ENCODE measurements around the gene PTK6. TPM values are rescaled to one million over a fixed set of nuclear protein-coding genes. Genes with fewer than 3 reads are reported as not detected.
"Not testable (repeated sequence)": the region's sequence is repeated elsewhere in the genome, so short reads cannot be mapped to it uniquely, and the experiment has no call there.

PTK6 gene
- total and polyA plus RNA-seq, 4 experiments from 2014 or later: 0.31 to 0.59 TPM; not detected in 2

GRCh38 chr20:63559485-63560332 lies 22.5 kb upstream of the PTK6 start:
- H3K4me1 ChIP-seq (ENCODE audit: insufficient read depth, low read length); H3K27ac Mint-ChIP-seq; H3K4me1 Mint-ChIP-seq; H3K27me3 ChIP-seq (ENCODE audit: insufficient read depth, low read length); H3K27ac ChIP-seq (ENCODE audit: low read depth, low read length); H3K27me3 Mint-ChIP-seq; H3K9me3 ChIP-seq (ENCODE audit: control insufficient read depth in 1 of 2, low read length in 2 of 2); H3K36me3 Mint-ChIP-seq; POLR2A ChIA-PET (ENCODE audit: partially characterized antibody); H3K9me3 Mint-ChIP-seq; H3K4me3 ChIP-seq (ENCODE audit: low read length in 2 of 2); CTCF ChIA-PET (ENCODE audit: partially characterized antibody); intact Hi-C loops (cut with micrococcal nuclease); H3K4me3 Mint-ChIP-seq: not testable (repeated sequence)
- H3K36me3 ChIP-seq (ENCODE audit: insufficient read depth, low read length): peaks cover 15% of the 10 kb centered on the region
- DNase-seq: peak in 3 of 5 donors; percentile 41 to 87 (median 45)

DNA sequence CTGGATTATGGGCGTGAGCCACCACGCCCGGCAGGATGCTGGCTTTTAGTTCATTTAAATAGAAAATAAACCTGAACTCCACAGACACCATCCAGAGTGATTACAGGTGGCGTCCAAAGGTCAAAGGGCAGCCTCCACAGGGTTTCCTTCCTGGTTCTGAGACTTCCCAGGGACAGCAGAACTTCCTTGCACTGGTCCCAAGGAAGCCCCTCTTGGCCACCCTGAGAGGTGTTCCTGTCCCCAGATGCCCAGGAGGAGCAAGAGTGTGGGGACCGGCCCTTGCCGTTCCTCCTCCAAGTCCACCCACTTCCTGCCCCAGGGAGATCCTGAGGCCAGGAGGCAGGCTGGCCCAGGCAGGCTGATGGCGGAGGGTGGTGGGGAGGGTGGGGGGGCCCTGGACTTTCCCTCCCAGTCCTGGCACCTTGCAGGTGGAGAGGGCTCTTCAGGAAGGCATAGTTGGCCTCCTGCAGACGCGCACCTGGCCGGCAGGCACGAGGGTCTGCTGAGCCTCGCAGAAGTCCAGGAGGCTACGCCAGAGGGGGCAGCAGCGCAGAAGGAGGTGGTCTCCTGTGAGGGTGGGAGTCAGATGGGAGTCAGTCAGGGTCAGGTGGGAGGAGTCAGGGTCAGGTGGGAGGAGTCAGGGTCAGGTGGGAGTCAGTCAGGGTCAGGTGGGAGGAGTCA lies 21.8 kb upstream of the PTK6 start:
- CTCF ChIA-PET (ENCODE audit: partially characterized antibody): no interaction called here

GRCh38 chr20:63557481-63557891 lies 20.3 kb upstream of the PTK6 start:
- Histone ChIP-seq H3K36me3 (ENCODE audit: insufficient read depth, low read length) (peaks cover 15% of the 10 kb centered on the region), H3K27ac (ENCODE audit: low read depth, low read length) (no peak overlapping the region), H3K4me3 (ENCODE audit: low read length in 2 of 2) (no peak overlapping the region), H3K27me3 (ENCODE audit: insufficient read depth, low read length) (no peaks in the 10 kb centered on the region), H3K9me3 (ENCODE audit: control insufficient read depth in 1 of 2, low read length in 2 of 2) (no peaks in the 10 kb centered on the region), H3K4me1 (ENCODE audit: insufficient read depth, low read length) (peaks cover 15% of the 10 kb centered on the region)
- no peak for DNase-seq
- Mint-ChIP-seq H3K27me3 (peaks cover 0 to 3% of the 10 kb centered on the region in 2 donors), H3K27ac (peak overlapping the region in 2 of 7 donors; percentile 18 to 73), H3K4me1 (peaks cover 4 to 15% (median 8%) of the 10 kb centered on the region in 4 donors), H3K4me3 (peak overlapping the region in 2 of 8 donors; percentile 42 to 59), H3K36me3 (peaks cover 4 to 5% of the 10 kb centered on the region in 2 donors), H3K9me3 (no peaks in the 10 kb centered on the region)
- ChIA-PET POLR2A (ENCODE audit: partially characterized antibody) (interaction anchor here (1.1 to 1.3 kb wide), 2 partner anchors 10 to 20 kb away, joined by 5 to 6 read pairs; partner anchors contain the start of gene PTK6), CTCF (ENCODE audit: partially characterized antibody) (no interaction called here)
- intact Hi-C loops (cut with micrococcal nuclease): no loop called here

More for the DNA sequence above, 21.8 kb upstream of the PTK6 start:
- Mint-ChIP-seq H3K4me1 (peaks cover 0 to 7% (median 0%) of the 10 kb centered on the region in 4 donors), H3K27me3 (no peaks in the 10 kb centered on the region), H3K4me3 (peak overlapping the region in 1 of 8 donors; percentile 76), H3K27ac (peak overlapping the region in 1 of 7 donors; percentile 52), H3K9me3 (no peaks in the 10 kb centered on the region), H3K36me3 (peaks cover 4 to 5% of the 10 kb centered on the region in 2 donors)
- H3K4me3 ChIP-seq (ENCODE audit: low read length in 2 of 2): no peak overlapping the region
- H3K36me3 ChIP-seq (ENCODE audit: insufficient read depth, low read length): peaks cover 15% of the 10 kb centered on the region
- POLR2A ChIA-PET (ENCODE audit: partially characterized antibody): no interaction called here
- H3K27me3 ChIP-seq (ENCODE audit: insufficient read depth, low read length): no peaks in the 10 kb centered on the region
- no peak for DNase-seq
- H3K9me3 ChIP-seq (ENCODE audit: control insufficient read depth in 1 of 2, low read length in 2 of 2): no peaks in the 10 kb centered on the region
- intact Hi-C loops (cut with micrococcal nuclease): no loop called here
- peaks cover 6% of the 10 kb centered on the region for H3K4me1 ChIP-seq (ENCODE audit: insufficient read depth, low read length)
- H3K27ac ChIP-seq (ENCODE audit: low read depth, low read length): no peak overlapping the region

- Mint-ChIP-seq H3K4me1 (peaks cover 5 to 20% (median 11%) of the 10 kb centered on the region in 4 donors), H3K27me3 (peaks cover 0 to 4% of the 10 kb centered on the region in 2 donors), H3K4me3 (peak overlapping the region in 3 of 8 donors; percentile 42 to 59 (median 43)), H3K9me3 (no peaks in the 10 kb centered on the region), H3K27ac (peak overlapping the region in 3 of 7 donors; percentile 18 to 73 (median 59)), H3K36me3 (peaks cover 4 to 5% of the 10 kb centered on the region in 2 donors)
- Histone ChIP-seq H3K4me1 (ENCODE audit: insufficient read depth, low read length) (peaks cover 20% of the 10 kb centered on the region), H3K9me3 (ENCODE audit: control insufficient read depth in 1 of 2, low read length in 2 of 2) (no peaks in the 10 kb centered on the region), H3K27ac (ENCODE audit: low read depth, low read length) (no peak overlapping the region), H3K36me3 (ENCODE audit: insufficient read depth, low read length) (peaks cover 15% of the 10 kb centered on the region), H3K27me3 (ENCODE audit: insufficient read depth, low read length) (no peaks in the 10 kb centered on the region), H3K4me3 (ENCODE audit: low read length in 2 of 2) (no peak overlapping the region)
- ChIA-PET CTCF (ENCODE audit: partially characterized antibody) (no interaction called here), POLR2A (ENCODE audit: partially characterized antibody) (interaction anchor here (1.1 to 1.3 kb wide), 2 partner anchors 11 to 20 kb away, joined by 5 to 6 read pairs; partner anchors contain the start of gene PTK6)
- DNase-seq: no peak
- intact Hi-C loops (cut with micrococcal nuclease): no loop called here
These were observed 19.8 kb upstream of the PTK6 start for GRCh38 chr20:63556873-63557478.

DNA sequence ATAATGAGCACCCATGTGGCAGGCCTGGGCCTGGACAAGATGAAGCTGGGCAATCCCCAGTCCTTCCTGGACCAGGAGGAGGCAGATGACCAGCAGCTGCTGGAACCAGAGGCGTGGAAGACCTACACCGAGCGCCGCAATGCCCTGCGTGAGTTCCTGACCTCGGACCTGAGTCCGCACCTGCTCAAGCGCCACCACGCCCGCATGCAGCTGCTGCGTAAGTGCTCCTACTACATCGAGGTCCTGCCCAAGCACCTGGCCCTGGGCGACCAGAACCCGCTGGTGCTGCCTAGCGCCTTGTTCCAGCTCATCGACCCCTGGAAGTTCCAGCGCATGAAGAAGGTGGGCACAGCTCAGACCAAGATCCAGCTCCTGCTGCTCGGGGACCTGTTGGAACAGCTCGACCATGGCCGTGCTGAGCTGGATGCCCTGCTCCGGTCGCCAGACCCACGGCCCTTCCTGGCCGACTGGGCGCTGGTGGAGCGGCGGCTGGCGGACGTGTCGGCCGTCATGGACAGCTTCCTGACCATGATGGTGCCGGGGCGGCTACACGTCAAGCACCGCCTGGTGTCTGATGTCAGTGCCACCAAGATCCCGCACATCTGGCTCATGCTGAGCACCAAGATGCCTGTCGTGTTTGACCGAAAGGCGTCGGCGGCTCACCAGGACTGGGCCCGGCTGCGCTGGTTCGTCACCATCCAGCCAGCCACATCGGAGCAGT lies 18.6 kb upstream of the PTK6 start:
- CTCF ChIA-PET (ENCODE audit: partially characterized antibody): no interaction called here

GRCh38 chr20:63554361-63555278 lies 17.4 kb upstream of the PTK6 start:
- H3K36me3 Mint-ChIP-seq: no peaks in the 10 kb centered on the region
- Histone ChIP-seq H3K4me1 (ENCODE audit: insufficient read depth, low read length) (peaks cover 22% of the 10 kb centered on the region), H3K9me3 (ENCODE audit: control insufficient read depth in 1 of 2, low read length in 2 of 2) (no peaks in the 10 kb centered on the region), H3K27ac (ENCODE audit: low read depth, low read length) (peak overlapping the region; percentile 63), H3K36me3 (ENCODE audit: insufficient read depth, low read length) (no peaks in the 10 kb centered on the region), H3K4me3 (ENCODE audit: low read length in 2 of 2) (peak overlapping the region in 1 of 2 donors; percentile 66), H3K27me3 (ENCODE audit: insufficient read depth, low read length) (no peaks in the 10 kb centered on the region)
- H3K27ac Mint-ChIP-seq: peak overlapping the region in 6 of 7 donors; percentile 46 to 97 (median 82)
- peak overlapping the region; percentile 69 to 81 (median 76) for H3K4me3 Mint-ChIP-seq
- H3K27me3 Mint-ChIP-seq: peaks cover 0 to 4% of the 10 kb centered on the region in 2 donors
- CTCF ChIA-PET (ENCODE audit: partially characterized antibody): no interaction called here
- DNase-seq: peak in 1 of 5 donors; percentile 22
- intact Hi-C loops (cut with micrococcal nuclease): loop anchor here (5.0 kb wide), 1 partner anchor 73 kb away; the partner anchor contains the start of gene GMEB2
- POLR2A ChIA-PET (ENCODE audit: partially characterized antibody): interaction anchor here (0.6 to 3.1 kb wide), 9 partner anchors 12 to 182 kb away, joined by 3 to 17 read pairs (median 5); partner anchors contain the start of genes GMEB2, HELZ2, LIME1 and PPDPF
- H3K4me1 Mint-ChIP-seq: peaks cover 5 to 27% (median 14%) of the 10 kb centered on the region in 4 donors
- H3K9me3 Mint-ChIP-seq: no peaks in the 10 kb centered on the region

More for the DNA sequence above, 18.6 kb upstream of the PTK6 start:
- peaks cover 5 to 27% (median 14%) of the 10 kb centered on the region in 4 donors for H3K4me1 Mint-ChIP-seq
- Histone ChIP-seq H3K4me3 (ENCODE audit: low read length in 2 of 2) (no peak overlapping the region), H3K27ac (ENCODE audit: low read depth, low read length) (no peak overlapping the region), H3K27me3 (ENCODE audit: insufficient read depth, low read length) (no peaks in the 10 kb centered on the region), H3K9me3 (ENCODE audit: control insufficient read depth in 1 of 2, low read length in 2 of 2) (no peaks in the 10 kb centered on the region), H3K36me3 (ENCODE audit: insufficient read depth, low read length) (peaks cover 8% of the 10 kb centered on the region), H3K4me1 (ENCODE audit: insufficient read depth, low read length) (peaks cover 22% of the 10 kb centered on the region)
- POLR2A ChIA-PET (ENCODE audit: partially characterized antibody): interaction anchor here (1.1 to 2.3 kb wide), 5 partner anchors 12 to 79 kb away, joined by 3 to 11 read pairs (median 6); partner anchors contain the start of genes HELZ2, PPDPF and PTK6
- peaks cover 0 to 4% of the 10 kb centered on the region in 2 donors for H3K27me3 Mint-ChIP-seq
- H3K36me3 Mint-ChIP-seq: peaks cover 3 to 4% of the 10 kb centered on the region in 2 donors
- H3K27ac Mint-ChIP-seq: peak overlapping the region in 1 of 7 donors; percentile 27
- no peak overlapping the region for H3K4me3 Mint-ChIP-seq
- H3K9me3 Mint-ChIP-seq: no peaks in the 10 kb centered on the region
- intact Hi-C loops (cut with micrococcal nuclease): no loop called here
- no peak for DNase-seq
